RKO (cell line): ENCODE data around the gene DENND4C.
A peak's percentile ranks its signal among the peaks of the same experiment; 100 is the strongest.
"Not testable (repeated sequence)": the region's sequence is repeated elsewhere in the genome, so short reads cannot be mapped to it uniquely, and the experiment has no call there.

Experiments used
- DNase-seq: peaks from one replicate; pipeline ENCODE4 v3.0.0-alpha.2; 2016; ENCODE audit warnings: low spot score

DENND4C gene

DNA sequence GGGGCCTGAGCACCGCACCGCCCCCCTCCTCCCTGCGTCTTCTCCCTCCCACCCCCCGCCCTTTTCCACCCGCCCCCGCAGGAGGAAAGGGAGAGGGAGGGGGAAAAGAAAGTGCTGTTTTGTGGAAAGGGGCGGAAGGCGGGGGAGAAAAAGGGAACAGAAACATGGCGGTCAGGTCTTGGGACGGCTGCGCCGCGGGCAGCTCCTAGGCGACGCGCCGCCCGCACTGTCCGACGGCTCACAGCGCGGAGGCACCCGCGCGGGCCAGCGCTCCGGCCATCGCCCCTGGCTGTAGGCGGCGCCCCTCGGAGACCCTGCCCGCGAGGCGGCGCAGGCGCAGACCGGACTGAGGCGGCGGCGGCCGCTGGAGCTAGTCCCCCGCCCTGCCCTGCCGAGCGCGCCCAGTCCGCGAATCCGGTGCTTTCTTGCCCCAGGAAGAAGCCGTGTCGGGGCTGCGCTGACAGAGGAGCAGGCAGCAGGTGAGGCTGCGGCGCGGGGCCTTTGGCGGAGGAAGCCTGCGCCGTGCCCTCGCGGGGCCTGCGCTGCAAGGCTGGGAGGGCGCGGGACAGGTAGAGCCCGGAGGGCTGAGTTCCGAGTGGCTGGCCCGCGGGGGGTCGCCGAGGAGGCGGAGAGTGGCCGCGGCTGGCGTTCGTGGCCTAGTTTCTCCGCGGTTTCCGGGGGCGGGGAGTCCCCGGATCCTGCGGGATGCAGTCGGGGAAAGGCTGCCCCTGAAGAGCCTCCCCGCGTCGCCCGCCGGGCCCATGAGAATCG, at the start of gene DENND4C:
DENND4C (plus strand) TSS at position 339 of the 771 bp plus-strand sequence. CDS start 45,482 bp downstream, outside the sequence.
- peak; percentile 88 for DNase-seq

DNA sequence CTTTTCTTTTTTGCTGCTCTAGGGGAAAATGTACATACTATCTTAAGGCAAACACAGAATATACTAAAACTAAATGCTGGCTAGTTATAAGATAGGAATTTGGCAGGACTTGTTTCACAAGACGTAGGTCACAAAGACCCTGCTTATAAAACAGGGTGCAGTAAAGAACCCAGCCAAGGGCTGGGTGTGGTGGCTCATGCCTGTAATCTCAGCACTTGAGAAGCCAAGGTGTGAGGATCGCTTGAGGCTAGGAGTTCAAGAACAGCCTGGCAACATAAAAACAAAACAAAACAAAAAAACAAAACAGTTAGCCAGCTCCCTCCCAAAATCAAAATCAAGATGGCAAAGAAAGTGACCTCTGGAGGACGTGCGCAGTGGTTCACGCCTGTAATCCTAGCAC, 49.5 kb upstream of the DENND4C start:
- no peak for DNase-seq

DNA sequence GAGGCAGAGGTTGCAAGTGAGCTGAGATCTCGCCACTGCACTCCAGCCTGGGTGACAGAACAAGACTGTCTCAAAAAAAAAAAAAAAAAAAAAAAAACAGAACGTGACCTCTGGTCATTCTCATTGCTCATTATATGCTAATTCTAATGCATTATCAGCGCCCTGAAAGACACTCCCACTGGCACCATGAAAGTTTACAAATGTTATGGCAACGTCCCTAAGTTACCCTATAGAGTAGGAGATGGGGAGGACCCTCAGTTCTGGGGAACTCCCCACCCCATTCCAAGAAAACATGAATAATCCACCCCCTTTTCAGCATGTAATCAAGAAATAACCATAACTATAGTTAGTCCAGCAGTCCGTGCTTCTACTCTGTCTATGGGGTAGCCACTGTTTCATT, 48.9 kb upstream of the DENND4C start:
- no peak for DNase-seq

DNA sequence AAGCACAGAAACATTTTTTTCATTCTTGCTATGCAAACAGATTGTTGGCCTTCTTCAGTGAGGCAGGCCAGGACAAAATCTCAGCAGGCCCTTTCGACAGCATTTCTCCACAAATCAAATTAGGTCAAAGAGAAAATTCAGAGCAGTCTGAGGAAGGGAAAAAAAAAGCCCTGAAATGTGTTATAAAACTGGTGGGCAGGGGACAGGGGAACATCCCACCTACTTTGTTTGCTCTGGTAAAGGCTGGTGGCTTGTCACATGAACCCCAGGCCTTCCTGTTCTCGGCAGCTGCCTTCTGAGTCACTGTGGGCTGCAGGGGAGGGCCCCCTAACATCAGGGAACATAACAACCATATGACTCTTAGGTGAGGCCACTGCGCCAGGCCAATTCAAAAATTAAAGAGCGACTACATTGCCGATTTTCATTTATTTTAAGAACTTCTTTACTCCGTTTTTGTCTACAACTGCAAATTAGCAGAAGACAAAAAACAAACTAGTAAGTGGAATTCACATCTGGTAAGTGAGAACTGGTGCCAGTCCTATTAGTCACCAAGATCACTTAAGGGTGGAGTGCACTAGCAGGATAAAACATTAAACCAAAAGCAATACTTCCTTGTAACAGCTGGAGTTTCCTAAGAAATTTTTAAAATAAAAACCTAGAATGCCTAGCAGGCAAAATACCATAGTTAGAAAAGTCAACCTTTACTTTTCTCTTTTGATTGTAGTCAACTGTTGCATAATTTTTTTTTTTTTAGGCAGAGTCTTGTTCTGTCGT, 46.2 kb upstream of the DENND4C start:
- peak; percentile 86 for DNase-seq

DNA sequence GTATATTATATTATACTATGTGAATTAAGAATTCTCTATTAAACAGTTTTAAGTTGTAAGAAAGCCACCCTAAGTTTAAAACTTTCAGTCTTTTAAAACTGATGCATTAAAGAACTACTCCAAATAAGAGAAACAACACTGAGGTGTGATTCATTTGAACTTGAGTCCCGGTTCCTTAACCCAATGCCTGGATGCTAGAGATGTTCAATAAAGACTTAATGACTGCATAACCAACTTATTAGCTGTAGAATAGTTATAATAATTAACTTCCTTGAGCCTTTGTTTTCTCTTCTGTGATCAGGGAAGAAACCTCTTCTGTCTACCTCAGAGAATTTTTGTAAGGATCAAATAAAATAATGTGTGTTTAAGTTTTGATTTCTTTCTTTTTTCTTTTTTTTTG, 45.3 kb upstream of the DENND4C start:
- DNase-seq, result no peak

DNA sequence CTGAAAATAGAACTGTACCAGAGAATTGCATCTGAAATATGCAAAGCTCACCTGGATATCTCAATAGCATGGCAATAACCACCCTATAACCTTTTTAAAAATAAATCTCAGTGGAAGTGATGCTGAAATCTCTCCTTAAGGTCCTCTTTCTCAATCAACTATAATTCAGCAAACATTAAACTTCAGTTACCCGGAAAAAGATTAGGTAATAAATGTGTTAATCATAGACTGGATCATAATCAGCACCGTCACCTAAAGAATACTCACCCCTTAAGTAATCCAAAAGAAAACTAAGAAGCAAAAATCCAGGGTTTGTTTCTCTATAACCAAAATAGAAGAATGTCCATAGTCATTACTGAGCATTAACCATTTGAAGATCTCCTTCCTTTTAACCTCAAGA, 44.3 kb upstream of the DENND4C start:
- peak; percentile 20 for DNase-seq

DNA sequence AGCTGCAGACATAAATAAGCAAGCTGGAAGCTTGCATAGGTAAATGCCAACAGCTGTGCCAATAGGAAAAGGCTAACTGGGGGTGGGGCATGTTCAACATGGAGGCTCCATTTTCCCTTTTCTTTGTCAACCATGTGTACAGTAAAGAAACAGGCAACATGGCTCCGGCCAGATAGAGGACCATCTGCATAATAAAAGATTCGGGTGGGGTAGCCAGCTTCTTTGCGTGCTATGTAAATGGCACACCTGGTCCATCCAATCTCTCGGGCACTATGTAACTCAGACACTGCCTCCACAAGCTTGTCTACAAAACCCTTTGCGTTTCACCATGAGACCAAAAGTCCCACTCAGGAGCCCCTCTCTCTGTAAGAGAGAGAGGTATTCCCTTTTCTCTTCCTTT, 41.7 kb upstream of the DENND4C start:
- DNase-seq, result no peak

DNA sequence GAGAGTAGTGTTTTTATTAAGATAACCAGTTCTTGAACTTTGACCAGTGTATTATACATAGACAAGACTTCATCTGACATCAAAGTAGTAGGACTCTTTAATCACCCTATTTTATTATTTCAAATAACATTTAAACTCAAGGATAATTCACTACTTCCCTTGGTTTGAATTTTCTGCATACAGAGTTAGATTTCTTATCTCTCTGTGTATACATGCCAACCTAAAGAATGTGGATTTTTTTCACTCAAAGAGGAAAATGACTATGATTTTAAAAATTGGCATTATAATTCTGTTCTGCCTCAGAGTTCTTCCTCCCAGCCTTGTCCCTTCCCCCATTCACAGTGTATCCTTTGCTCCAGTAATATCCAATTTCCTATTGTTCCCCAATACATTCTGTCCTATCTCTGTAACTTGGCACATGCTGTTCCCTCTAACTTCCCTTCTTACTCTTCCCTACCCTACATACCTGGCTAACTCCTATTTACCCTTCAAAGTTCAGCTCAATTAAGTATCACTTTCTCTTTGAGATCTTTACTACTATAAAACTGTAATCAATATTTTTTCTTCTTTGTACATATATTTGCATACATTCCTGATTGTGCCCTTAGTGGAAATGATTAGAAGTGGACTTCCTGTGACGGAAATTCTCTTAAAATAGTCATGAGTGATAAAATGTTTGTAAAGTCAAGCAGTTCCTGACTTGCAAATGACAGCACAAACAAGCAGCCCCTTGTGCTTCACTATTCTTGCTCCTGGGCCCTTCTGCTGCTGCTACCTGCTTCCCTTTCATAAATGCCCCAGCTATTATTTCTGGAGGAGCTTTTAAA, 38.1 kb upstream of the DENND4C start:
- DNase-seq, result no peak

DNA sequence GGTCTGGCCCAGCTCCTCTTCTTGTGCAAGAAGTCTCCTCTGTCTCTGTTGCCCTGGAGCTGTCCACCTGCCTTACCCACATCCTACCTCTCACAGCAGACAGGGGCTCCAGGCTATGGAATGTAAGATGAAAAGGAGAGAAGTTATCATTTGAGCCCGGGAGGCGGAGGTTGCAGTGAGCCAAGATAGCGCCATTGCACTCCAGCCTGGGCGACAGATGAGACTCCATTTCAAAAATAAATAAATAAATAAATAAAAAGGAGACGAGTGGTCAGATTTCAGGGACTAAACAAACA, 37.5 kb upstream of the DENND4C start:
- DNase-seq, result no peak

DNA sequence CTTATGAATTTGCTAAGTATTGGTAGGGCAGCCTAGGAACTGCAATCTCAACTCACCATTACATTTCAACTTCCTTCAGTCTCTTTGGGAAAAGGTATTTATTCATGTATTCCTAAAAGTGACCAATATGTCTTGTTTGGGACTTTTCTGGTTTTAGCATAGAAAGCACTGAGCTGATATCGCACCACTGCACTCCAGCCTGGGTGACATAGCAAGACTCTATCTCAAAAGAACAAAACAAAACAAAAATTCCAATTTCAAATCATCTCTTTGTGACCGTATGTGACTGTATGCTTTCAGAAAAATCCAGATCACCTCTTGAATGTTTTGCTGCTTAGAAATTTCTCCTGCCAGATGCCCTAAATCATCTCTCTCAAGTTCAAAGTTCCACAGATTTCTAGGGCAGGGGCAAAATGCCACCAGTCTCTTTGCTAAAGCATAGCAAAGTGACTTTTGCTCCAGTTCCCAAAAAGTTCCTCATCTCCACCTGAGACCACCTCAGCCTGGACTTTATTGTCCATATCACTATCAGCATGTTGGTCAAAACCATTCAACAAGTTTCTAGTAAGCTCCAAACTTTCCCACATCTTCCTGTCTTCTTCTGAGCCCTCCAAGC, 37.0 kb upstream of the DENND4C start:
- DNase-seq, result not testable (repeated sequence)

DNA sequence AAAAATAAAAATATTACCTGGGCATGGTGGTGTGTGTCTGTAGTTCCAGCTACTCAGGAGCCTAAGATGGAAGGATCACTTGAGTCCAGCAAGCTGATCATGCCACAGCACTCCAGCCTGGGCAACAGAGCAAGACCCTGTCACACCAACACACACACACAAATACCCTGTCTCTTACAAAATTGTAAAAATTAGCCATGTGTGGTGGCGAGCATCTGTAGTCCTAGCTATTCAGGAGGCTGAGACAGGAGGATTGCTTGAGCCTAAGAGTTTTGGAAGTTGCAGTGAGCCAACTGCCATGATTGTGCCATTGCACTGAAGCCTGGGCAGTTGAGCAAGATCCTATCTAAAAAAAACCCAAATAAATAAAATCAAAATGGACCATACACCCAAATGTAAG, 32.1 kb upstream of the DENND4C start:
- DNase-seq, result no peak

DNA sequence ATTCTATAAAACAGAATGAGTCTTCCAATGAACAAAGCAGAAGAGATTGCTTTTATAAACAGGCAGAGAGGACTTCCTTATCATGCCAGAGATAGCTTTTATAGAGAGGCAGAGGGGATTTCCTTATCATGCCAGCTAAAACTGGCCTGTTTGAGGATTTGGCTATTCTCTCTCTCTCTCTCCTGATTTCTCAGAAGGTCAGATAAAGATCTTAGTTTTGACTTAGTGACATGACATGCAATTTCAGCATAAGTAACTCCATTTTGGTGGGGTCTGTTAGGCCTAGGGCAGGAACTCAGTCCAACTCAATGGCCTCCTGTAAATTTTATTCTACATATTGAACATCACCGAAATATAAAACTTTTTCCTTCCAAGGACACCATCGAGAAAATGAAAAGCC, 31.5 kb upstream of the DENND4C start:
- no peak for DNase-seq

DNA sequence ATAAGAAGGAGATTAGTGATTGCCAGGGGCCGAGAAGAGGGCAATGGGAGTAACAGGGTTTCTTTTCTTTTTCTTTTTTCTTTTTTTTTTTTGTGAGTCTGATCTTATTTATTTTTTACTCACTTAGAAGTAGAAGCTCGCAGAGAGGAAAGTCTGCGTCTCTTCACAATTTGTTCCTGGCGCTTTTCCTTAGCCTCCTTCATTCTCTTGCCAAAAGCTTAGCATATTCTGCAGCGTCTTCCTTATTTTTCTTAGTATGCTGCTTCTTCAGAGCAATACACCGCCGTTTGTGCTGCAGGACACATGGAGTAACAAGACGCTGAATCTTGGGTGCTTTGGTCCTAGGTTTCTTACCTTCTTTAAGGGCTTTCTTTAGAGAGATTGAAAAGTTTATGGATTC, 30.3 kb upstream of the DENND4C start:
- DNase-seq, result no peak

DNA sequence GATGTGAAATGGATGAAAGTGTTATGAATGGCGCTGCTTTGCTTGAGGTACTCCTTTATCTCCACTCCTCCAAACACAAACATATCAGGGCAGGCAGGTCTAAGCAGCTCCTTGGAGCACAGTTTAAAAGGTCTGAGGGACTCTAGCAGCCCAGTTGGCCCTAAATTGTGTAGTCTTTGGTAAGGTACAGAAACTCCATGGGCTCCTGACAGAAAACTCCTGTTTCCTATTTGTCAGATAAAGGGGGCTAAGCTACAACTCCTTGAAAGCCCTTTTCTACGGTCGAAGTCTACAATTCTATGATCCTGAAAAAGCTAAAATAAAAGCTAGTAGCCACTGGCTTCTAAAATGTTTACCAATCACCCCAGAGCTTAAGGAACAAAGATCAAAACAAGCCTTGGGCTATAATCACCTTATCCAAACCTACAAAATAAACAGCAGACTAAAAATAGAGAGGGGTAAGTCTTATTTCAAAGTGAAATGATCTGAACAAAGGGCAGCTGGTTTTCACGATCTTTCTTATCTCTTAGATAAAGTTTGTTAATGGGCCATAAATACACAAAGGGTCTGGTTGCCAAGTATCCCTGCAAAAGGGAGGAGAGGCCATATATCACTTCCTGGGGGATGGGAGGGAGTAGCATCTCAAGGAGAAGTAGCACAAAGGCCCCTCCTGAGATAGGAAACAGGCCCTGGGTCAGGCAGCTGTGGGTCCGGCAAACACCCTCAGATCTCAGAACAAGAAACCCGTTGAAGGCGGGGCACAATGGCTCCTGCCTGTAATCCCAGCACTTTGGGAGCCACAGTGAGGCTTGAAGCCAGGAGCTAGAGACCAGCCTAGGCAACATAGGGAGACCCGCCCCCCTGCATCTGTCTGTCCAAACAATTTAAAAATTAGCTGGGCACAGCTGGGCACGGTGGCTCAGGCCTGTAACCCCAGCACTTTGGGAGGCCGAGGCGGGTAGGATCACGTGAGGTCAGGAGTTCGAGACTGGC, 28.3 kb upstream of the DENND4C start:
- no peak for DNase-seq

DNA sequence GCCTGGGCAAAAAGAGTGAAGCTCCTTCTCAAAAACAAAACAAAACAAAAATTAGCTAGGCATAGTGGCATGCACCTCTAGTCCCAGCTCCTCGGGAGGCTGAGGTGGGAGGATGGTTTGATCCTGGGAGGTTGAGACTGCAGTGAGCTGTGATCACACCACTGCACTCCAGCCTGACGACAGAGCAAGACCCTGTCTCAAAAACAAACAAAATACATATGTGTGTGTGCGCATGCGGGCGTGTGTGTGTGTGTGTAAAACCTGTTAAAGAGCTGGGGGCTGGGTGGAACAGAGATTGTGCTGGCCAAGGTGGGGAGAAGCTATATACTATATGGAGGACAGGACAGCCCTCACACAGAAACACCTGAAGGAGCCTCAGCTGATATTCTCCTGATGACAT, 27.4 kb upstream of the DENND4C start:
- no peak for DNase-seq

DNA sequence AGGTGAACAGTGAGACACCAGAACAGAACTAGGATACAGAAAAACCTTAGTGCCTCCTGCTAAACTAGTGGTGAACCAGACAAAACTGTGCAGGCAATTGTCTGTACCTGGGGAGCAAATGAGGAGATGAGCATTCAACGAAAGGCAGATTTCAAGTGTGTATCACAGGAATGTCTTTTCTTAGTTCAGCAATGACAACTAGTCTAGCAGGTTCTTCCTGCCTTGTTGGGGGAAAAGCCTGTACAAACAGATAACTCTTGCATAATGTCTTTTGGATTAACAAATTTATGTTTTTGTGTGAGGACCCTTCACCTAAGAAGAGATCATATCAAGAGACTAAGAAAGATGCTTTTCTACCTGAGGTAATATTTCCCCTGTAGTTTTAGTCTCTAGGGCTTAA, 21.8 kb upstream of the DENND4C start:
- DNase-seq, result no peak

DNA sequence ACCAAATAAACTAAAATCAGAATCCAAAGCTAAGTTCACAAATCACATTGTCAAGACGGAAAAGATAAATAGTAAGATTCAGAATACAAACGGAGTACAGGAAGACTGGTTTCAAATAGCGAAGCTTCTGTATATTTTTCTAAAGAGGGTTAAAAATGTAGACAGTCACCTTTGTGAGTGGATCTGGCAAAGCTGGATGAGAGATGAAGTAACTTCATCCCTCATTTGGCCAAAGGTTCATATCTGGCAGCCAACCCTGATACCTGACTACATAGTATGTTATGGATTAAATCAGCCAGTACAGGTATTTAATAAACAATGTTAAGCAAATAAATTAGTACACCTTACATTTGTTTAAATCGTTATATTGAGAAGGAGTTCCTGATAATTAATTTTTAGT, 21.3 kb upstream of the DENND4C start:
- no peak for DNase-seq

DNA sequence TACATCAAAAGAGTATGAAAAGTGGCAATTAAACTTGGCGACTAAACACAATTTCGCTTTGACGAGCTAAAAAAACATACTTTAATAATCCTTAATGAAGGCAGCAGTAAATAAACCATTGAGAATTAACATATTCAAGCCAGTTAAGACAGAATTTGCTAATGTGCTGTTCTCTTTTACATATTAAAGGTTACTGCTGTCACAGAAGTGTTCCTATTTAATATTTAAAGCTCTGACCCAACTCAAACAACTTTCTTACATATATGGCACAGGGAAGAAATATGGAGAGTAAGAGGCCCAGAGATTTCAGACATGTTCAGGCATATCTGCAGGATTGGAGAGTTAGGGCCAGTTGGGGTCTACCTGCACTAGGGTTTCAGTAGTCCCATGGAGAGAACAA, 16.7 kb upstream of the DENND4C start:
- no peak for DNase-seq

DNA sequence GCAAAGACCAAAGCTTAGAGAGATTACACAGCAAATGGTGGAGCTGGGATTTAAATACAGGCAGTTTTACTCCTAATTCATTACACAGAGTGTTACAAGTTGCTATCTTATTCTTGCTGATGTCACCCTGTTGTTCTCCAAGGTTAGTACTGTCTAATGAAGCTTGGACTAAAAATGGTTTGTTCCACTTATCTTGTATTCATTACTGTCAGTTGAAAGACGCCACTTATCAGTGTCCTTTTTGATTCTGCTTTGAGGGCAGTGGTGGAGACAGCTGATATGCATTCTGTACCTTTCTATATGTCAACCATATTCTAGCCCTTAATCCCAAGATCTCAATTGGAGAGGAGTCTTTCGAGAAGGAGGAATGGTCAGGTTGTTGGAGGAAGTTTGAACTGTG, 14.0 kb upstream of the DENND4C start:
- no peak for DNase-seq

DNA sequence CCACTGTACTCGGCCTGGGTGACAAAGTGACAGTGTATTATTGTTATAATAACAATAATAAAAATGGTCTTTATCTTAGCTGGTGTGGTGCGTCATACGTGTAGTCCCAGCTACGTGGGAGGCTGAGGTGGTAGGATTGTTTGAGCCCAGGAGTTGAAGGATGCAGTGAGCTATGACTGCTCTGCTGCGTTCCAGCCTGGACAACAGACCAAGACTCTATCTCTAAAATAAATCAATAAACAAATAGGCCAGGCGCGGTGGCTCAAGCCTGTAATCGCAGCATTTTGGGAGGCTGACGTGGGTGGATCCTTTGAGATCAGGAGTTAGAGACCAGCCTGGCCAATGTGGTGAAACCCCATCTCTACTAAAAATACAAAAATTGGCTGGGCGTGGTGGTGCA, 9.2 kb upstream of the DENND4C start:
- no peak for DNase-seq

DNA sequence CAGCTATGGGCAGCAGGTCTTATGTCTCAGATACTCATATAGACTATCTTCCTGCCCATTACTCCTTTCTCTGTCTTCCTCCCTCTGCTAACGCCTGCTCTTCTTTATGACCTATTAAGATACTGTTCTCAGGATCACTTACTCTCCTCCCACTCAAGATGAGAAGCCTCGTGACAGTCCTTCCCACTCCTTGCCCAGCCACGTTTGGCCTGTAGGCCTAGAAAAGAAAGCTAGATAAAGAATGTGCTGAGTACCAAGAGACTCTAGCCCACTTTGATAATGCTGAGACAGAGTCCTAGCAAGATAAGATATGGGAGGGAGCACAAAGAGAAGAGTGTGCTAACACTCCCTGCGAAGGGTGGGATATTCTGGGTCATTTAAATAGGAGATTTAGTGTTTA, 6.8 kb upstream of the DENND4C start:
- DNase-seq, result no peak
